Medulla oblongata (tissue), 1 donor: ENCODE data around the gene YWHAG.
"Not testable (repeated sequence)": the region's sequence is repeated elsewhere in the genome, so short reads cannot be mapped to it uniquely, and the experiment has no call there.

ENCODE experiments used
- DNase-seq: peaks from one replicate; pipeline ENCODE4 v3.0.0-alpha.2; 2015; ENCODE audit errors: extremely low spot score

YWHAG gene

GRCh38 chr7:76349313-76349885, 9.4 kb downstream of the YWHAG start:
- no peak for DNase-seq

- no peak for DNase-seq
These were observed 11.1 kb downstream of the YWHAG start for GRCh38 chr7:76347710-76348109.

GRCh38 chr7:76346778-76347177, 12.0 kb downstream of the YWHAG start:
- no peak for DNase-seq

- DNase-seq = no peak
These were observed 12.7 kb downstream of the YWHAG start for GRCh38 chr7:76346097-76346496.

- no peak for DNase-seq
These were observed 14.9 kb downstream of the YWHAG start for GRCh38 chr7:76343931-76344321.

- DNase-seq = no peak
These were observed 15.4 kb downstream of the YWHAG start for GRCh38 chr7:76343294-76343930.

GRCh38 chr7:76342222-76342621, 16.6 kb downstream of the YWHAG start:
- no peak for DNase-seq

GRCh38 chr7:76340617-76341131, 18.1 kb downstream of the YWHAG start:
- DNase-seq = no peak

- DNase-seq = no peak
These were observed 20.3 kb downstream of the YWHAG start for GRCh38 chr7:76338298-76339084.

- no peak for DNase-seq
These were observed 21.6 kb downstream of the YWHAG start for GRCh38 chr7:76337147-76337546.

GRCh38 chr7:76336094-76336493, 22.7 kb downstream of the YWHAG start:
- DNase-seq = no peak

- DNase-seq = not testable (repeated sequence)
These were observed 23.4 kb downstream of the YWHAG start for GRCh38 chr7:76335417-76335816.

GRCh38 chr7:76334320-76334967, 24.3 kb downstream of the YWHAG start:
- no peak for DNase-seq

GRCh38 chr7:76333511-76334101, 25.2 kb downstream of the YWHAG start:
- DNase-seq = no peak

GRCh38 chr7:76332078-76332477, 26.7 kb downstream of the YWHAG start:
- DNase-seq = no peak

GRCh38 chr7:76330673-76331072, 28.1 kb downstream of the YWHAG start:
- no peak for DNase-seq

- DNase-seq = no peak
These were observed 28.5 kb downstream of the YWHAG start for GRCh38 chr7:76330261-76330660.

- no peak for DNase-seq
These were observed 29.3 kb downstream of the YWHAG start for GRCh38 chr7:76329479-76329878.

GRCh38 chr7:76328389-76328788, 30.4 kb downstream of the YWHAG start:
- DNase-seq = no peak

GRCh38 chr7:76327610-76328009, 31.2 kb downstream of the YWHAG start:
- no peak for DNase-seq

- no peak for DNase-seq
These were observed 32.1 kb downstream of the YWHAG start for GRCh38 chr7:76326646-76327233.

GRCh38 chr7:76325811-76326210, 33.0 kb downstream of the YWHAG start:
- no peak for DNase-seq
